GM12878 (cell line): ENCODE data around the gene POLR3E. TPM values are rescaled to one million over a fixed set of nuclear protein-coding genes. Genes with fewer than 3 reads are reported as not detected.

Source experiments
- ATAC-seq: fragments of 200-7000 bp; cut with Tn5 transposase; 3 replicates; pipeline ENCODE4 v1.9.1; 2020; ENCODE audit warnings: mild to moderate bottlenecking, moderate library complexity
- BruUV-seq: library from RNA; stranded (reverse); fragments of 400-500 nt; replicated peaks from 2 replicates; lab custom pipeline; 2021; lab: Mats Ljungman, UMichigan
- CTCF ChIA-PET: fragments of 300-600 bp; sonication (Branson Sonifier 250); formaldehyde crosslinking; extraction: SDS; loops from one replicate; lab custom pipeline; 2021; ENCODE audit warnings: inconsistent platforms; lab: Yijun Ruan, JAX
- POLR2A ChIA-PET: fragments of 350-600 bp; formaldehyde crosslinking; extraction: SDS; loops from one replicate; lab custom pipeline; 2021; ENCODE audit warnings: inconsistent platforms; lab: Charles Lee
- RAD21 ChIA-PET: fragments of 300-600 bp; sonication (Branson Sonifier 250); formaldehyde crosslinking; loops from one replicate; lab custom pipeline; 2023; ENCODE audit warnings: antibody characterized with exemption; ENCODE audit not compliant: unreplicated experiment; lab: Charles Lee
- SMC1A ChIA-PET: fragments of 300-600 bp; sonication (Branson Sonifier 250); formaldehyde crosslinking; loops from one replicate; lab custom pipeline; 2023; ENCODE audit not compliant: unreplicated experiment, uncharacterized antibody; lab: Charles Lee
- DNase-seq: peaks from one replicate; pipeline ENCODE4 v3.0.0-alpha.2; 2011; ENCODE audit warnings: low read depth, low spot score
- FAIRE-seq: peaks from 3 replicates; lab custom pipeline; 2011; peaks lifted over from hg19 to GRCh38; lab: Jason Lieb, UNC
- H2AFZ ChIP-seq: 2 replicates; pipeline ENCODE4 v1.6.0; 2011; ENCODE audit warnings: low read depth, low read length, control low read depth; ENCODE audit not compliant: control insufficient read depth
- H3K27ac ChIP-seq: 2 replicates; pipeline ENCODE4 v1.5.1; 2011; ENCODE audit warnings: control low read depth; ENCODE audit not compliant: control insufficient read depth, insufficient read depth
- H3K27me3 ChIP-seq, 2 experiments: replicated peaks in 1 of 2; 2 replicates each; pipeline versions ENCODE4 v1.6.0 to v1.6.1; 2011; ENCODE audit warnings: low read length in 1 of 2; ENCODE audit not compliant: control insufficient read depth in 2 of 2, insufficient read depth in 2 of 2
- H3K36me3 ChIP-seq, 2 experiments: 2 replicates each; pipeline ENCODE4 v1.5.1; 2011; ENCODE audit warnings: low read length in 1 of 2; ENCODE audit not compliant: control insufficient read depth in 2 of 2, insufficient read depth in 2 of 2
- H3K4me1 ChIP-seq: 2 replicates; pipeline ENCODE4 v1.6.1; 2011; ENCODE audit warnings: mild to moderate bottlenecking, low read length, moderate library complexity, mixed read lengths; ENCODE audit not compliant: control insufficient read depth, insufficient read depth
- H3K4me2 ChIP-seq: 2 replicates; pipeline ENCODE4 v1.6.0; 2011; ENCODE audit warnings: control low read depth; ENCODE audit not compliant: control insufficient read depth, insufficient read depth
- H3K4me3 ChIP-seq: fragments of 200-600 bp; sonication (generic); 2 replicates; pipeline ENCODE4 v1.5.1; 2016
- H3K79me2 ChIP-seq: 2 replicates; pipeline ENCODE4 v1.6.0; 2011; ENCODE audit warnings: low read length; ENCODE audit not compliant: control insufficient read depth, insufficient read depth
- H3K9ac ChIP-seq: 2 replicates; pipeline ENCODE4 v1.8.0; 2011; ENCODE audit warnings: low read length, control low read depth, mixed read lengths; ENCODE audit not compliant: control insufficient read depth, insufficient read depth
- H3K9me3 ChIP-seq: replicated peaks from 3 replicates; pipeline ENCODE4 v1.5.1; 2011; ENCODE audit warnings: mild to moderate bottlenecking, low read length; ENCODE audit not compliant: control insufficient read depth, insufficient read depth
- H4K20me1 ChIP-seq: 2 replicates; pipeline ENCODE4 v1.6.0; 2011; ENCODE audit not compliant: control insufficient read depth, insufficient read depth
- BRCA1 ChIP-seq: IDR thresholded peaks from 2 replicates; pipeline ENCODE4 v1.6.1; 2011; ENCODE audit warnings: low read depth, low read length, improper control_type of control experiment
- CREB1 ChIP-seq: IDR thresholded peaks from 2 replicates; pipeline ENCODE4 v1.6.1; 2012; ENCODE audit warnings: low read depth, mild to moderate bottlenecking, inconsistent platforms
- EZH2 ChIP-seq: IDR thresholded peaks from 2 replicates; pipeline ENCODE4 v1.6.1; 2012; ENCODE audit warnings: low read depth, mild to moderate bottlenecking, control low read depth, inconsistent platforms, low read length, borderline replicate concordance; ENCODE audit not compliant: control insufficient read depth
- KLF5 ChIP-seq: fragments of 450-650 bp; IDR thresholded peaks from 2 replicates; pipeline ENCODE4 v1.6.1; 2014; ENCODE audit warnings: mild to moderate bottlenecking; ENCODE audit not compliant: partially characterized antibody
- NFYA ChIP-seq: IDR thresholded peaks from 2 replicates; pipeline ENCODE4 v1.6.1; 2011; ENCODE audit warnings: low read depth, mild to moderate bottlenecking, low read length, improper control_type of control experiment, borderline replicate concordance
- NR2C1 ChIP-seq: fragments of 450-650 bp; IDR thresholded peaks from 2 replicates; pipeline ENCODE4 v1.6.1; 2017; ENCODE audit warnings: antibody characterized with exemption, mild to moderate bottlenecking, moderate library complexity
- POLR2A ChIP-seq: IDR thresholded peaks from 2 replicates; pipeline ENCODE4 v1.6.1; 2011; ENCODE audit warnings: low read depth, mild to moderate bottlenecking, low read length
- POLR2AphosphoS2 ChIP-seq: IDR thresholded peaks from 2 replicates; pipeline ENCODE4 v1.6.1; 2011; ENCODE audit warnings: low read depth, mild to moderate bottlenecking, low read length, improper control_type of control experiment, moderate library complexity
- POLR2AphosphoS5 ChIP-seq: IDR thresholded peaks from 2 replicates; pipeline ENCODE4 v1.6.1; 2011; ENCODE audit warnings: mild to moderate bottlenecking, low read length, inconsistent platforms
- RCOR1 ChIP-seq: conservative IDR thresholded peaks from 2 replicates; pipeline ENCODE4 v1.6.1; 2012; ENCODE audit warnings: low read depth, low read length, improper control_type of control experiment
- SMAD1 ChIP-seq: fragments of 450-650 bp; IDR thresholded peaks from 2 replicates; pipeline ENCODE4 v1.6.1; 2018; ENCODE audit warnings: mild to moderate bottlenecking, low read depth; ENCODE audit not compliant: partially characterized antibody
- SPI1 ChIP-seq: IDR thresholded peaks from 2 replicates; pipeline ENCODE4 v1.6.1; 2011; ENCODE audit warnings: low read depth, mild to moderate bottlenecking, low read length, moderate library complexity, borderline replicate concordance; ENCODE audit not compliant: insufficient read depth
- SREBF2 ChIP-seq: IDR thresholded peaks from 2 replicates; pipeline ENCODE4 v1.6.1; 2012; ENCODE audit warnings: mild to moderate bottlenecking, low read length
- YBX1 ChIP-seq: fragments of 450-650 bp; IDR thresholded peaks from 2 replicates; pipeline ENCODE4 v1.6.1; 2016; ENCODE audit warnings: antibody characterized with exemption
- YY1 ChIP-seq: IDR thresholded peaks from 2 replicates; pipeline ENCODE4 v1.6.1; 2011; ENCODE audit warnings: low read depth, mild to moderate bottlenecking, low read length
- ZNF274 ChIP-seq: IDR thresholded peaks from one replicate; pipeline ENCODE4 v1.8.0; 2011; ENCODE audit not compliant: insufficient read length, insufficient read depth
- WGBS: methylation state at CpG from one replicate; pipeline ENCODE4 v1.1.6; 2016; ENCODE audit warnings: low lambda C conversion rate; ENCODE audit not compliant: insufficient replicate concordance, insufficient coverage; ENCODE audit errors: missing lambda C conversion rate; 5-methylcytosine and 5-hydroxymethylcytosine counted together
- in situ Hi-C: fragments of 300-500 bp; cut with MboI; formaldehyde crosslinking; loops from 9 replicates; pipeline ENCODE4 v1.14.3; 2018; ENCODE audit warnings: mixed read lengths
- intact Hi-C: fragments of 100-400 bp; cut with micrococcal nuclease; formaldehyde crosslinking; loops from one replicate; pipeline ENCODE4 v1.14.2; 2022; ENCODE audit not compliant: unreplicated experiment
- polyA plus RNA-seq, 11 experiments: library from polyadenylated mRNA; depleted of rRNA in 4 of 11; unstranded in 6 of 11; stranded (reverse) in 5 of 11; fragments of >200 nt; fragmentation: Nextera tagmentation in 4 of 11; fragmentation: Illumina TruSeq in 1 of 11; extraction: Ambion mirVana in 4 of 11; extraction: Trizol in 1 of 11; gene quantifications; 1 replicate in 1 of 11; 2 replicates in 10 of 11; pipeline versions ENCODE4 v1.2.1 to v1.2.3, GENCODE V29; 2011 to 2016; ENCODE audit warnings: inconsistent platforms in 2 of 11, missing spikeins in 2 of 11, low read depth in 1 of 11
- total RNA-seq, 4 experiments: library from RNA; depleted of rRNA in 3 of 4; stranded (reverse); fragments of >200 nt in 3 of 4; fragmentation: Illumina TruSeq in 1 of 4; extraction: Trizol in 1 of 4; gene quantifications; 2 replicates each; pipeline versions ENCODE4 v1.2.1 to v1.2.3, GENCODE V29; 2013 to 2021
- TF ChIP-seq, protein P1 (sequence below): fragments of 450-650 bp; IDR thresholded peaks from 2 replicates; pipeline ENCODE4 v1.6.1; 2017; ENCODE audit warnings: antibody characterized with exemption, mild to moderate bottlenecking, moderate library complexity

The POLR3E gene
- total and polyA plus RNA-seq, 10 of the 15 experiments (the other 5 are each of a cell fraction or from before 2014, with no cell fraction given) = 11.1 to 79.5 (median 39.7) TPM

GRCh38 chr16:22257440-22257839 is 39.8 kb upstream of the POLR3E start:
- H3K27ac ChIP-seq = no peak overlapping the region
- POLR2A ChIA-PET = no interaction called here
- no peaks in the 10 kb centered on the region for H4K20me1 ChIP-seq
- WGBS = 99% methylated on average over 13 of the region's 13 CpGs
- SMC1A ChIA-PET = no interaction called here
- no peak for FAIRE-seq
- ATAC-seq = no peak
- CTCF ChIA-PET = no interaction called here
- no TSS peak for BruUV-seq
- H3K4me1 ChIP-seq = no peaks in the 10 kb centered on the region
- peaks cover 34 to 39% of the 10 kb centered on the region in 2 experiments; a peak in 3 of 4 replicates for H3K36me3 ChIP-seq
- no peaks in the 10 kb centered on the region for H3K79me2 ChIP-seq
- no peaks in the 10 kb centered on the region for H3K27me3 ChIP-seq
- intact Hi-C loops (no loop called here), in situ Hi-C loops (no loop called here)
- RAD21 ChIA-PET = no interaction called here
- TF ChIP-seq YBX1 (no peak), RCOR1 (no peak), YY1 (no peak), SPI1 (no peak), NFYA (no peak), SMAD1 (no peak), NR2C1 (no peak), EZH2 (no peak), BRCA1 (no peak), POLR2AphosphoS5 (no peak), ZNF274 (no peak), POLR2A (no peak), POLR2AphosphoS2 (no peak), SREBF2 (no peak), KLF5 (no peak), CREB1 (no peak)
- TF ChIP-seq, protein P1, sequence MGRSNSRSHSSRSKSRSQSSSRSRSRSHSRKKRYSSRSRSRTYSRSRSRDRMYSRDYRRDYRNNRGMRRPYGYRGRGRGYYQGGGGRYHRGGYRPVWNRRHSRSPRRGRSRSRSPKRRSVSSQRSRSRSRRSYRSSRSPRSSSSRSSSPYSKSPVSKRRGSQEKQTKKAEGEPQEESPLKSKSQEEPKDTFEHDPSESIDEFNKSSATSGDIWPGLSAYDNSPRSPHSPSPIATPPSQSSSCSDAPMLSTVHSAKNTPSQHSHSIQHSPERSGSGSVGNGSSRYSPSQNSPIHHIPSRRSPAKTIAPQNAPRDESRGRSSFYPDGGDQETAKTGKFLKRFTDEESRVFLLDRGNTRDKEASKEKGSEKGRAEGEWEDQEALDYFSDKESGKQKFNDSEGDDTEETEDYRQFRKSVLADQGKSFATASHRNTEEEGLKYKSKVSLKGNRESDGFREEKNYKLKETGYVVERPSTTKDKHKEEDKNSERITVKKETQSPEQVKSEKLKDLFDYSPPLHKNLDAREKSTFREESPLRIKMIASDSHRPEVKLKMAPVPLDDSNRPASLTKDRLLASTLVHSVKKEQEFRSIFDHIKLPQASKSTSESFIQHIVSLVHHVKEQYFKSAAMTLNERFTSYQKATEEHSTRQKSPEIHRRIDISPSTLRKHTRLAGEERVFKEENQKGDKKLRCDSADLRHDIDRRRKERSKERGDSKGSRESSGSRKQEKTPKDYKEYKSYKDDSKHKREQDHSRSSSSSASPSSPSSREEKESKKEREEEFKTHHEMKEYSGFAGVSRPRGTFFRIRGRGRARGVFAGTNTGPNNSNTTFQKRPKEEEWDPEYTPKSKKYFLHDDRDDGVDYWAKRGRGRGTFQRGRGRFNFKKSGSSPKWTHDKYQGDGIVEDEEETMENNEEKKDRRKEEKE = no peak
- no peak for DNase-seq
- no peak overlapping the region for H3K4me3 ChIP-seq
- peaks cover 4% of the 10 kb centered on the region; the same call in 1 of the 3 replicates for H3K9me3 ChIP-seq
- H3K4me2 ChIP-seq = no peak overlapping the region
- H2AFZ ChIP-seq = no peak overlapping the region
- H3K9ac ChIP-seq = no peak overlapping the region
